Osteoblast (primary cell): ENCODE data around the gene ABLIM1. TPM values are rescaled to one million over a fixed set of nuclear protein-coding genes. Genes with fewer than 3 reads are reported as not detected.

ENCODE experiments used
- DNase-seq: peaks from one replicate; pipeline ENCODE4 v3.0.0; 2011; ENCODE audit warnings: low spot score, mixed read lengths; ENCODE audit not compliant: insufficient read length; ENCODE audit errors: missing footprints
- H2AFZ ChIP-seq: 2 replicates; pipeline ENCODE4 v1.6.0; 2011; ENCODE audit warnings: mild to moderate bottlenecking, low read length
- H3K27ac ChIP-seq: 2 replicates; pipeline ENCODE4 v1.5.1; 2011; ENCODE audit warnings: mild to moderate bottlenecking, low read depth, low read length, moderate library complexity
- H3K27me3 ChIP-seq: 2 replicates; pipeline ENCODE4 v1.6.0; 2012; ENCODE audit warnings: mild to moderate bottlenecking, control low read depth, inconsistent platforms, low read length, moderate library complexity; ENCODE audit not compliant: insufficient read depth
- H3K36me3 ChIP-seq: 2 replicates; pipeline ENCODE4 v1.5.1; 2011; ENCODE audit warnings: mild to moderate bottlenecking, low read length, control low read depth, moderate library complexity; ENCODE audit not compliant: insufficient read depth
- H3K4me1 ChIP-seq: 2 replicates; pipeline ENCODE4 v1.5.1; 2011; ENCODE audit warnings: mild to moderate bottlenecking, low read length, control low read depth, moderate library complexity; ENCODE audit not compliant: insufficient read depth
- H3K4me2 ChIP-seq: 2 replicates; pipeline ENCODE4 v1.6.0; 2011; ENCODE audit warnings: mild to moderate bottlenecking, low read length; ENCODE audit not compliant: insufficient read depth
- H3K4me3 ChIP-seq: fragments of 200-600 bp; sonication (generic); 3 replicates; pipeline ENCODE4 v1.5.1; 2012; ENCODE audit warnings: mild to moderate bottlenecking, low read length, inconsistent platforms; ENCODE audit not compliant: insufficient read depth
- H3K79me2 ChIP-seq: 2 replicates; pipeline ENCODE4 v1.6.0; 2012; ENCODE audit warnings: mild to moderate bottlenecking, low read length, control low read depth, inconsistent platforms; ENCODE audit not compliant: insufficient read depth
- H3K9me3 ChIP-seq: 2 replicates; pipeline ENCODE4 v1.5.1; 2011; ENCODE audit warnings: low read depth, low read length, control low read depth
- H4K20me1 ChIP-seq: 2 replicates; pipeline ENCODE4 v1.6.0; 2012; ENCODE audit warnings: mild to moderate bottlenecking, low read length, control low read depth; ENCODE audit not compliant: insufficient read depth
- total RNA-seq: library from RNA; depleted of rRNA; stranded (reverse); fragments of >200 nt; gene quantifications from 2 replicates; pipeline ENCODE4 v1.2.3, GENCODE V29; 2012
- TF ChIP-seq, protein P1 (sequence below): IDR thresholded peaks from 2 replicates; pipeline ENCODE4 v1.5.1; 2011; ENCODE audit warnings: mild to moderate bottlenecking, low read depth, low read length, moderate library complexity; ENCODE audit errors: extremely low read depth

ABLIM1 gene
- total RNA-seq, 1 donor = 11.2 TPM

DNA sequence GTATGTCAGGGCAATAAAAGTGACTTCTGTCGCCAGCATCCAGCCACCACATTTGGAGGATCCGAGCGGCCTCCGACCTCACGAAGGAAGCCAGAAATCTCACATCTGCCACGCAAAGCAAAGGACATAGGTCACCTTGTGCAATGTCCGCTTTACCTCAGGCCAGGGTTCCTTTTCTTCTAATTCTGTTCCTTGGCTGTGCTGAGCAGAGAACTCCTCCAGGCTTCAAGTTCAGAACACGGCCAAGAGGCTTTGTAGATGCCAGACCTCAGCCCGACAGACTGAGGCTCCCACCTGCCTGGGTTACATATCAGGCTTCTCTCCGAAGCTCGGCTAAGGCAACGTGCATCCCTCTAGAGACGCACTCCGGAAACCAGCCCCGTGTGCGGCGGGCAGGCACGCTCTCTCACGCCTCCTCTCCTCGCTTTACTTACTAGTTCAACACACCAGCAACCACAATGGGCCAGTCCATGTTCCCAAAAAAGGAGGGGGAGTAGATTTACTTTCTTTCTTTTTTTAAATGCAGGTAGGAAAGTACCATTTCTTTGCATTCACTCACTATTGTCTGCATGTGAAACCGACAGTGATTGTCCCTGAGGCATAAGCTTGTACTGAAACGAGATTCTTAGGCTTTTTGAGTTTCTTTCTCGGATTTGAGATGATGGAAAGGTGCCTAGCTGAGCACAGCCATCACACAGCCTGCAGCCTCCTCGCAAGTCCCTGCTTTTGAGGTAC lies 131.4 kb downstream of the ABLIM1 start:
- Histone ChIP-seq H3K27me3 (peaks cover 10% of the 10 kb centered on the region), H3K4me1 (peaks cover 9% of the 10 kb centered on the region), H3K4me3 (peak overlapping the region; percentile 47), H3K36me3 (no peaks in the 10 kb centered on the region), H4K20me1 (no peaks in the 10 kb centered on the region), H3K4me2 (peak overlapping the region; percentile 73), H3K9me3 (no peaks in the 10 kb centered on the region), H3K27ac (no peak overlapping the region), H3K79me2 (no peaks in the 10 kb centered on the region), H2AFZ (peak overlapping the region; percentile 58)
- DNase-seq = peak; percentile 87
- TF ChIP-seq, protein P1, sequence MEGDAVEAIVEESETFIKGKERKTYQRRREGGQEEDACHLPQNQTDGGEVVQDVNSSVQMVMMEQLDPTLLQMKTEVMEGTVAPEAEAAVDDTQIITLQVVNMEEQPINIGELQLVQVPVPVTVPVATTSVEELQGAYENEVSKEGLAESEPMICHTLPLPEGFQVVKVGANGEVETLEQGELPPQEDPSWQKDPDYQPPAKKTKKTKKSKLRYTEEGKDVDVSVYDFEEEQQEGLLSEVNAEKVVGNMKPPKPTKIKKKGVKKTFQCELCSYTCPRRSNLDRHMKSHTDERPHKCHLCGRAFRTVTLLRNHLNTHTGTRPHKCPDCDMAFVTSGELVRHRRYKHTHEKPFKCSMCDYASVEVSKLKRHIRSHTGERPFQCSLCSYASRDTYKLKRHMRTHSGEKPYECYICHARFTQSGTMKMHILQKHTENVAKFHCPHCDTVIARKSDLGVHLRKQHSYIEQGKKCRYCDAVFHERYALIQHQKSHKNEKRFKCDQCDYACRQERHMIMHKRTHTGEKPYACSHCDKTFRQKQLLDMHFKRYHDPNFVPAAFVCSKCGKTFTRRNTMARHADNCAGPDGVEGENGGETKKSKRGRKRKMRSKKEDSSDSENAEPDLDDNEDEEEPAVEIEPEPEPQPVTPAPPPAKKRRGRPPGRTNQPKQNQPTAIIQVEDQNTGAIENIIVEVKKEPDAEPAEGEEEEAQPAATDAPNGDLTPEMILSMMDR = no peak

DNA sequence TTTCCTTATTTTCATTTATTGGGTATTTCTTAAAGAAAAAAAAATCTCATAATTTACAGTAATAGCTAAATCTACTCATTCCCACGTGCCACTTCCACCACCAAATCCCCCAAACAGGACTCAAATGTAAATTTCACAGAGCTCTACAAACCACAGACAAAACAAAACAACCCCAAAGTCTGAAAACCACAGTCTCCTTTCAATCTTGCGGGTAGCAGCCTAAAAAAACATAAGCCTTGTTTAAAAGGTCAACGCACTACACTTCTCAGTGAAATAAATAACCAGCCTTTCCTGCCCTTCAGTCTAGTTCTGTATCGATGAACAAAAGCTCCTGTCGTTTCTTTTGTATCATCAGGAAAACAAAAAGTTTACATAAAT lies 132.0 kb downstream of the ABLIM1 start:
- H3K4me1 ChIP-seq = peaks cover 9% of the 10 kb centered on the region
- H2AFZ ChIP-seq = no peak overlapping the region
- no peaks in the 10 kb centered on the region for H3K36me3 ChIP-seq
- peaks cover 10% of the 10 kb centered on the region for H3K27me3 ChIP-seq
- H3K9me3 ChIP-seq = no peaks in the 10 kb centered on the region
- peak overlapping the region; percentile 47 for H3K4me3 ChIP-seq
- TF ChIP-seq, protein P1 = no peak
- H3K27ac ChIP-seq = no peak overlapping the region
- H4K20me1 ChIP-seq = no peaks in the 10 kb centered on the region
- peak overlapping the region; percentile 73 for H3K4me2 ChIP-seq
- H3K79me2 ChIP-seq = no peaks in the 10 kb centered on the region
- peak; percentile 72 for DNase-seq

DNA sequence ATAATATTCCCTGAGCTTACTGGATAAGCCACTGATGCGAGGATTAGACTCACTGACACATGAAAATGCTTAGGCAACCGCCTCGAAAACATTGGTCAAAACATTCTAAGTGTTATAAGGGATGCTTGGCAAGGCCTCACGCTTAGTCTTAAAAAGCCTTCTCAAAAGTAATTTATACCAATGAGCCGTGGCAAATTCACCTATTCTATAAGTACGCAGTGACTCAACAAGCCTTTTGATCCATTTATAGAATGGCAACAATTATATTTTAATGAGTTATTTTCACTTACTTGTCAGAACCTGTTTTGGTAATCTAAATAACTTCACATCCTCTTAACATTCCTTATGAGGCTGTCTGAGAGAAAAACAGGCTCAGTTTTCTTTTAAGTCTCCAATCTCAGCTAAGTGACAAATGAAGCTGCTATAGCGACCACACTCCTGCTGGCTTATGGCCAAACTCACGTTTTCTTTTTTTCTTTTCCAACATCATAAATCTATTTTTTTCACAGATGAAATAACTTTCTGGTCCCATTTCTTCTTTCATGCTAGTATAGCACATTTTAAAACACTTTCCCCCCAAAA lies 132.6 kb downstream of the ABLIM1 start:
- no peaks in the 10 kb centered on the region for H3K9me3 ChIP-seq
- H2AFZ ChIP-seq = no peak overlapping the region
- H3K4me3 ChIP-seq = no peak overlapping the region
- H3K79me2 ChIP-seq = no peaks in the 10 kb centered on the region
- no peak overlapping the region for H3K27ac ChIP-seq
- peaks cover 9% of the 10 kb centered on the region for H3K4me1 ChIP-seq
- DNase-seq = no peak
- peaks cover 10% of the 10 kb centered on the region for H3K27me3 ChIP-seq
- no peaks in the 10 kb centered on the region for H4K20me1 ChIP-seq
- TF ChIP-seq, protein P1 = no peak
- H3K36me3 ChIP-seq = no peaks in the 10 kb centered on the region
- H3K4me2 ChIP-seq = no peak overlapping the region

DNA sequence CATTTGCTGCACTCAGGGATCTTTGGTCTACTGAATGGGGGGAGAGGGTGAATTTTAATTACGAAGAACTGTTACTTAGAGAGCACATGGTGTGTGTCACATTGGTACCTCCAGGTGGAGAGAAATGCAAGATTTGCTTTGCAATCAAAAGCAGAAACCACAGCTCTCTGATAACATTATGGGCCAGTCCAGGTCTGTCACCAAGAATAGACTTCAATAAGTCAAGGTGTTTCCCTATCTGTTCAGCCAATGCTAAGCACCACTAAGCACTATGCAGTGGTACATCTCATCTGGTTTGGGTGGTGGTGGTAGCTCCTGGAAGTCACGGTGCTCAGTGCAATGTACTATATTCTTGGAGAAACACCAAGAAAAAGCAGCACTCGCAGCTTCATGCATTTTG lies 134.2 kb downstream of the ABLIM1 start:
- H2AFZ ChIP-seq = no peak overlapping the region
- H4K20me1 ChIP-seq = no peaks in the 10 kb centered on the region
- H3K4me3 ChIP-seq = no peak overlapping the region
- DNase-seq = no peak
- H3K9me3 ChIP-seq = no peaks in the 10 kb centered on the region
- no peak overlapping the region for H3K27ac ChIP-seq
- TF ChIP-seq, protein P1 = no peak
- H3K4me1 ChIP-seq = peaks cover 16% of the 10 kb centered on the region
- no peak overlapping the region for H3K4me2 ChIP-seq
- peaks cover 10% of the 10 kb centered on the region for H3K27me3 ChIP-seq
- H3K79me2 ChIP-seq = no peaks in the 10 kb centered on the region
- H3K36me3 ChIP-seq = no peaks in the 10 kb centered on the region
